HG02943 (cell line): ENCODE results near the gene METTL1.

Experiments
- ATAC-seq: cut with Tn5 transposase; IDR thresholded peaks from one replicate; pipeline ENCODE4 v1.9.1; 2021; ENCODE audit warnings: mild to moderate bottlenecking, low read depth, moderate library complexity; ENCODE audit not compliant: unreplicated experiment

The METTL1 gene

DNA sequence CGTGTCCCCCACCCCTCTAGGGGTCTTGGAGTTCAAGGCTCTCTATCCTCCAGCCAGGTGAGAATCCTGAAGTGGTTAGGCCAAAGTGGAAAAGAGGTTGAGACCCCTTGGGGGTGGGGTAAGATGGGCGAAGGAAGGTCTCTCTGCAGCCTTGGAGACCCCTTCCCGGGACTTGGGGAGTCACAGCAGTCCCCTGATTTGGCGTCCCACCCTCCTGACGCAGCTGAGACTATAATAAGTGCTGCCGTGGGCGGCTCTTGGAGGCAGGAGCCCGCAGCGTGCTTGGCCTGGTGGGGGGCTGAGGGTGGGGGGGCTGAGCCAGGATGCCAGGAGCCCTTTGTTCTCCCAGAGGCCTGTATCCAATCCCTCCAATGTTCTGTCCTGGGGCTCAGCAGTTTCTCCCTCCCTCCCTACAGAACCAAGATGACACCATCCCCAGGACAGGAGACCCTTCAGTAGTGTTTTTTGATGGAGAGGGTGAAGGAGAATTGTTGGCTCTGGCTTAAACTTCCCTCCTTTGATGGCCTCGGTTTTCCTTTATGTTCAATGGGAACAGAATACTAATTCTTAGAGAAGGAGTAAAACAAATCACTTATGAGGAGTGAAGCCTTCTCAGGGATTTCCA, 31.9 kb downstream of the METTL1 start:
- no peak for ATAC-seq

DNA sequence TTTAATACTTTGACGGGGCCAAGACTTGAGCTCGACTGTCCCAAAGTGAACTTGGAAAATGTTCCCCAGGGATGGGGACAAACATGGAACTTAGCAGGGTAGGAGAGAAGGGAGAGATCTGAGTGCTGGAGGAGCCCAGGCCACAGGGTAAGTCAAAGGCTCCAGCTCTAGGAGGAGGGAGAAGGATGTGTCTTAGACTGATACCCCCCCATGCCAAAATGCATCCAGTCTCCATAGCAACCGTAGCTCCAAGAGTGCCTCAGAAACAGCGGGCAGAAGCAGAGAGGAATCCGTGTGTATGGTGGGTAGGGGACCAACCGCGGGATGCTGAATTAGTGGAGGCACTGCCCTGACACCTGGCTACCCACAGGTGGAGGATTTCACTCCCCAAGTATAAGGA, 32.5 kb downstream of the METTL1 start:
- no peak for ATAC-seq

- ATAC-seq = no peak
These were observed 33.2 kb downstream of the METTL1 start, which contains the start of gene AGAP2 for GRCh38 chr12:57738661-57739237. TSS of gene AGAP2 (minus strand) at chr12:57738742. CDS start at chr12:57738246, 496 bp downstream.

GRCh38 chr12:57737467-57738460, 34.1 kb downstream of the METTL1 start:
- ATAC-seq = no peak

DNA sequence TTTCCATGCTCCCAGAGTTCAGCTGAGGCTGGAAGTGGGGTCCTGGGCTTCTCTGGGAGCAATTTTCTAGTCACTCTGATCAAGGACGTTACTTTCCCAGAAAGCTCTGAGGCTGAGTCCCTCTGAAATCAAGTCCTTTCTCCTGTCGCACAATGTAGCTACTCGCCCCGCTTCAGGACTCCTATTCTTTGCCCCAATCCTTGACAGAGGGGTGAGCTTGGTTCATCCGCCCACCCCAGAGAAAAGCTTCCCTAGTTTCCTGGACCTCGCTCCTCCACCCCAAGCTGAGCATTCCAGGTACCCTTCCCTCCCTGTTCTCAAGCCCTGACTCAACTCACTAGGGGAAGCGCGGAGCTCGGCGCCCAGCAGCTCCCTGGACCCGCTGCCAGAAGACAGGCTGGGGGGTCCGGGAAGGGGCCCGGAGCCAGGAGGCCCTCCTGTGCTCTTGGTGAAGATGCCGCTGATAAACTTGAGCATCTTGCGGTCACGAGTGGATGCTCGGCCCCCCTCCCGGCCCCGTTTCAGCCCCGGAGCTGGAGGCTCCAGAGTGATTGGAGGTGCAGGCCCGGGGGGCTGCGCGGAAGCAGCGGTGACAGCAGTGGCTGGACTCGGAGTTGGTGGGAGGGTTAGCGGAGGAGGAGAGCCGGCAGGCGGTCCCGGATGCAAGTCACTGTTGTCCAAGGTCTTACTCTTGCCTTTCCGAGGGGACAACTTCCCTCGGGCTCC, 35.0 kb downstream of the METTL1 start:
- ATAC-seq = no peak

GRCh38 chr12:57735952-57736740, 35.8 kb downstream of the METTL1 start:
- ATAC-seq = no peak

GRCh38 chr12:57735198-57735855, 36.6 kb downstream of the METTL1 start:
- ATAC-seq = no peak

DNA sequence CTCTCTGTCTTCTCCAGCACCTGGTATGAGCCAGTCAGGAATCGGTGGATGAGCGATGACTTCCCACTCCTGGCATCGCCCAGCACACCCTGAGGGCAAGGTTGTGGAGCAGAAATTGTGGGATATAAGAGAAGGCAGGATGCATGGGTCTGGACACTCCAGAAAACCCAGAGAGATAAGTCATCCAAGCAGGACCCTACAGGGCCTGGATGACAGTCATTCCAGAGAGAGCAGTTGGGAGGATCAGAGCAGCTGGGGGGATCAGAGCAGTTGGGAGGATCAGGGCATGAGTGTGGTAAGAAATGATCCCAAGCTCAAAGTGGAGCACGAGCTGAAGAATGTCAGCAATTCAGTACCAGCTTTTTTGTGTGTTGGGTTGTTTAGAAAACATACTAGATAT, 37.3 kb downstream of the METTL1 start:
- ATAC-seq = no peak

DNA sequence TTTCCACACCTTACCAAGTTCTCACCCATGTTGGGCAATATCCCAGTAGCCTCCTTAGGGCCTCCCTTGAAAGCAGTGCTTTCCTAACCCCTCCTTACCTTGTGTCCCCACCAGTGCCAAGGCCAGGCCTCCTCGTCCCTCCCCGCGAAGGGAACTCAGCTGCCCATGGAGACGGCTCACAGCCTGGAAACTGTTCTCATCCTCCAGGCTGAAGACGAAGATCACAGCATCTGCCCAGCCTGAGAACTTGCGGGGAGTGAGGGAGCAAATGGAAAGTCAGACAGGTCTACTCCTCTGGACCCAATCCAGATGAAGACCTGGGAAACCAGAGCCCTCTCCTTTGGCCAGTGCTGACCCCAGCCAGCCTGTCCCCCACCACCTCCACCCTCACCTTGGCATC, 38.0 kb downstream of the METTL1 start:
- ATAC-seq = no peak

GRCh38 chr12:57732726-57733593, 38.9 kb downstream of the METTL1 start:
- no peak for ATAC-seq

DNA sequence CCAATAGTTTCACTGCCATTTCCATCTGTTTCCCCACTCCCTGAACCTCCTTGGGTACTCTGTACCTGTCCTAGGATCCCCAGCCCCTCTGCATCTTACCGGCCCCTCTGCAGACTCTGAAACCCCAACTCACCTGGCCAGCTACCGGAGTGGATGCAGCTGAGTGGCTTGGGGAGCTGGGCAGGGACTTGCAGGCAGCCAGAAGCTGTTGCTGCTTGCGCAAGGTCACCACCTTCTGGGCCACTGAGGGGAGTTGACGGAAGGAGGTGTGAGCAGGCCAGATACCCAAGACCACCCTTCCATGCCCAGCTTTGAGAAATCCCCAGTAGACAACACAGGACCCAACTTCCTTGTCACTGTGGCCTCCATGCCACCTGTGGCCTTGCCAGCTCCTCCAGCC, 39.6 kb downstream of the METTL1 start:
- ATAC-seq = no peak

- no peak for ATAC-seq
These were observed 40.4 kb downstream of the METTL1 start for GRCh38 chr12:57731411-57732080.

DNA sequence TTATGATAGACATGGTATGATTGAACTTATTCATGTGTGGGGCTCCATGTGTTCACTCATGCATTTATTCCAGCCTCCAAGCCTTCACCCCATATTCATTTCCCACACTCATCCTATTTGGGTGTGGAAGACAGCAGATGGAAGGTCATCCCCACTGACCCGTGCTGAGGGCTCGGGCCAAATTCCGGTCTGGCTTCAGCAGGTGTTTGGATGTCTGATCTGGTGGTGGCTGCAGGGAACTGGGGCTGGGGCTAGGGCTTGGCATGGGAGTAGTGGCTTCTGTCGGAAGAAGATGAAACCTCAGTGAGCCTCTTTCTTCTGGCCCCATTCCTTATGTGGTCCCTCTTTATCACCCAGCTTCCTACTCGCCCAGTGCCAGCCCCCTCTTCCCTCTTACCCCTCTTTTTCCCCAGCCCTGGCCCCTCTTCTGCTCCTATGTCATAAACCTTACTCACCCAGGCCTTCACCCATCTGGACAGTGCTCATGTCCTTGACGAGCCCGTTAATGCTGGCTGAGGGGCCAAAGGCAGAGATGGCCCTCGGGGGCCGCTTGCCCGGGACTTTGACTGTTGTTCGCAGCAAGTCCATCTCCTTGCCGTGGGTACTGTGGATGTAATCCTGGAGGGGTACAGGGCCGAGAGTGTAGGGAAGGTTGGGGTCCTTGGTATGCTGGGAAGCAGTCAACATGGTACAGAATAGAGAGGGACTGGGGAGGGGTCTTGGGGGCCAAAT, 41.4 kb downstream of the METTL1 start:
- no peak for ATAC-seq

DNA sequence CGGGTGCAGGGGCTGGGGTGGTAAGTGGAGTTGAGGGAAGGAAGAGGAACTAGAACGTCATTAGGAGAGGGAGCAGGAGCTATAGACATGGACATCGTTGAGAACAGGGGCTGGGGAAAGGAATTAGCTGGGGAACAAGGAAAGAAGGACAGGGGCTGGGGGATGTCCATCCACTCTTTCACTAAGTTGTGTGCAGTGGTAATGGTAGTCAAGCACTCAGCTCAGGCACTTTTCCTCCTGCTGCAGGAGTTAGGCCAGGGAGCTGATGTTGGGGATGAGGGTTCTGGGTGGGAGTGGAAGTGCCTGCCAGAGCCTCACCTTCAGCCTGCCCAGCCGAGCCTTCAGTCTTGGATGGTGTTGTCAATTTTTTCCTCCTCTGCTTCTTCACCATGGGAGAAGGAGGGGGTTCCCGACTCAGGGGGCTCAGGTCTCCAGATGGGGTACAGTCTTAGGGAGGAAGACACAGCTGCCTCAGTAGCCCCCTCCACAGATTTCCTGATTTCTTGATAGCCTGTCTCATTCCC, 42.5 kb downstream of the METTL1 start:
- ATAC-seq = no peak

GRCh38 chr12:57727758-57728395, 44.0 kb downstream of the METTL1 start:
- no peak for ATAC-seq

DNA sequence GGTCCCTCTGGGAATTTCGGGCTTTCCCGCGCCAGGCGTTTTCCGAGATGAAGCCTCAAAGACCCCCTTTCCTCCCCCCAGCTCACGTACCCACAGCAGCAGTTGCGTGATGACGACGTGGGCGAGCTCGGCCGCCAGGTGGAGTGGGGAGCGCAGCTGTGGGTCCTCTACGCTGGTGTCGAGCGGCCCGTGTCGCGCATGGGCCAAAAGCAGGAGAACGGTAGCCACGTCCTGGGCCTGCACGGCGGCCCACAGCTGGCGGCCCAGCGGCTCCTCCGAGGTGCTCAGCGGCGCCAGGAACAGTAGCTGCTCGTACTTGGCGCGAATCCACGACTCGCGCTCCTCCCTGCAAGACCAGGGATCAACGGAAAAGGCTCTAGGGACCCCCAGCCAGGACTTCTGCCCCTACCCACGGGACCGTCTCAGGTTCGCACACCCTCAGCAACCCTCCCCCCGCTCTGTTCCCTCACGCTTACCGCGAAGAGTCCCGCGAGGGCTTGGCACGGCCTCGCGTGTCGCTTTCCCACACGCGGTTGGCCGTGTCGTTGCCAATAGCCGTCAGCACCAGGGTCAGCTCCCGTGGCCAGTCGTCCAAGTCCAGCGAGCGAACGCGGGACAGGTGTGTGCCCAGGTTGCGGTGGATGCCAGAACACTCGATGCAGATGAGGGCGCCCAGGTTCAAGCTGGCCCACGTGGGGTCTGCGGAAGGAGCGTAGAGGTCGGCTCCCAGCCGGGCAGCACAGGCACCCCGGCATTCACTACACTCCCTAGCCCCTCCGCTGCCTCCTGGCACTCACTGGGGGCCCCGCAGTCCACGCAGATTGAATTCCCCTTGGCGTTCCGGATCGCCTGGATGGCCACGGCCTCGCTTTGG, 44.8 kb downstream of the METTL1 start:
- ATAC-seq = no peak
